ENCODE results near the gene ITPR1. TPM values are rescaled to one million over a fixed set of nuclear protein-coding genes. Genes with fewer than 3 reads are reported as not detected.

Gene ITPR1
- total RNA-seq, 1 experiment from 2014 or later = 8.7 TPM

- ChIA-PET CTCF (no interaction called here), POLR2A (no interaction called here)
- no peak overlapping the region for H3K27ac ChIP-seq (ENCODE audit: low read length)
- H3K9me3 ChIP-seq (ENCODE audit: control insufficient read depth, insufficient read depth, low read depth, low read length) = no peaks in the 10 kb centered on the region
- TF ChIP-seq CTCF (IDR thresholded peaks at IDR 0.05) (no peak), REST (IDR thresholded peaks at IDR 0.05; ENCODE audit: insufficient read depth in 1 of 2, low read depth in 2 of 2, low read length in 1 of 2) (no peak), SIN3A (IDR thresholded peaks at IDR 0.05; ENCODE audit: borderline replicate concordance, insufficient read depth, low read depth, low read length) (no peak), TCF7L2 (IDR thresholded peaks at IDR 0.05; ENCODE audit: low read depth, low read length) (no peak), POLR2AphosphoS5 (IDR thresholded peaks at IDR 0.05; ENCODE audit: low read depth, low read length) (no peak)
- H3K4me1 ChIP-seq (ENCODE audit: control insufficient read depth, insufficient read depth, low read length) = no peaks in the 10 kb centered on the region
- in situ Hi-C loops (cut with HindIII; ENCODE audit: low pct_unique_long_range_greater_than_20kb, low sequenced_read_pairs) = no loop called here
- DNase-seq (ENCODE audit: low read depth, low spot score) = no peak
- BruUV-seq (replicated peaks) = no TSS peak
- H3K4me3 ChIP-seq (ENCODE audit: low read depth in 2 of 2, low read length in 2 of 2) = no peak overlapping the region
- no peaks in the 10 kb centered on the region for H3K27me3 ChIP-seq (ENCODE audit: control insufficient read depth, insufficient read depth, low read length)
- no peaks in the 10 kb centered on the region for H3K36me3 ChIP-seq (ENCODE audit: control insufficient read depth, insufficient read depth, low read length)
- intact Hi-C loops (cut with micrococcal nuclease; ENCODE audit: unreplicated experiment) = no loop called here
- ATAC-seq = no peak
These were observed 120.9 kb downstream of the ITPR1 start for GRCh38 chr3:4614070-4614469.

- POLR2A ChIA-PET = no interaction called here
- H3K9me3 ChIP-seq (ENCODE audit: control insufficient read depth, insufficient read depth, low read depth, low read length) = no peaks in the 10 kb centered on the region
- intact Hi-C loops (cut with micrococcal nuclease; ENCODE audit: unreplicated experiment) = no loop called here
- in situ Hi-C loops (cut with HindIII; ENCODE audit: low pct_unique_long_range_greater_than_20kb, low sequenced_read_pairs) = no loop called here
- CTCF ChIA-PET = no interaction called here
- BruUV-seq (replicated peaks) = no TSS peak
- no peak overlapping the region for H3K27ac ChIP-seq (ENCODE audit: low read length)
- no peak overlapping the region for H3K4me3 ChIP-seq (ENCODE audit: low read depth in 2 of 2, low read length in 2 of 2)
- no peak for TF ChIP-seq POLR2AphosphoS5 (IDR thresholded peaks at IDR 0.05; ENCODE audit: low read depth, low read length)
- no peak for TF ChIP-seq SIN3A (IDR thresholded peaks at IDR 0.05; ENCODE audit: borderline replicate concordance, insufficient read depth, low read depth, low read length)
- TF ChIP-seq REST (IDR thresholded peaks at IDR 0.05; ENCODE audit: insufficient read depth in 1 of 2, low read depth in 2 of 2, low read length in 1 of 2) = no peak
- no peak for TF ChIP-seq TCF7L2 (IDR thresholded peaks at IDR 0.05; ENCODE audit: low read depth, low read length)
- TF ChIP-seq CTCF (IDR thresholded peaks at IDR 0.05) = no peak
- no peaks in the 10 kb centered on the region for H3K4me1 ChIP-seq (ENCODE audit: control insufficient read depth, insufficient read depth, low read length)
- ATAC-seq (no peak), DNase-seq (ENCODE audit: low read depth, low spot score) (no peak)
- H3K36me3 ChIP-seq (ENCODE audit: control insufficient read depth, insufficient read depth, low read length) = no peaks in the 10 kb centered on the region
- H3K27me3 ChIP-seq (ENCODE audit: control insufficient read depth, insufficient read depth, low read length) = no peaks in the 10 kb centered on the region
These were observed 121.8 kb downstream of the ITPR1 start for GRCh38 chr3:4614927-4615326.

Data from Panc1 (cell line).